Stimulated activated CD4-positive, alpha-beta T cell treated with anti-CD3 and anti-CD28 coated beads, Interleukin-15, amount 100 ng/mL, for 24 hours (primary cell): ENCODE results near the gene SDS.
"Not testable (repeated sequence)": the region's sequence is repeated elsewhere in the genome, so short reads cannot be mapped to it uniquely, and the experiment has no call there.

Experiments
- DNase-seq: peaks from one replicate; pipeline ENCODE4 v3.0.0-alpha.2; 2020

The SDS gene

DNA sequence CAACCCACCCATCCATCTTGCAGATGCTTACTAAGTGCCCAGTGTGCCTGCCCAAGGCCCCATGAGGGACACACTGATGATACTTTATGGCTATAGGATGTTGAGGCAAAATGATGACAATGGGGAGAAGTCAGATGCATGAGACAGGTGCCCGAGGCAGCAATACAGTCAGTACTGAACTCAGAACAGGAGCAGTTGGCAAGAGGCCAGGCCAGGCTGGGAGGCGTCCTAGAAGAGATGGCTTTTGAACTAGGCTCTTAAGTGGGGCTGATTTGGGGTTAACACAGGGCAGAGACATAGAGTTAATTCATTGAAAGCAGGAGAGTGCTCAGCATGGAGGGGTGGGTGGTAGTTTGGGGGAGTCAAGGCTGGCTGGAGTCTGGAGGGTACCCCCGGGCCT lies 29.7 kb downstream of the SDS start:
- DNase-seq = no peak

DNA sequence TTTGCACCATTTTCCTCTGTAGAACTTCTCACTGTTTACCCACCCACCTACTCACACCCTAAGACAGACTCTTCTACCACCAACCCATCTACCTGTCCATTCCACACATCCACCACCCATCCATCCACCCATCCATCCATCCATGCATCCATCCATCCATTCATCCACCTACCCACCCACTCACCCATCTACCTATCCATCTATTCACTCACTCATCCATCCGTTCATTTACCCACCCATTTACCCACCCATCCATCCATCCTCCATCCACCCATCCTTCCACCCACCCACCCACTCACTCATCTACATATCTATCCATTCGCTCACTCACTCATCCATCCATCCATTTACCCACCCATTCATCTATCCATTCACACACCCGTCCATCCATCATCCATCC lies 30.2 kb downstream of the SDS start:
- DNase-seq = no peak

DNA sequence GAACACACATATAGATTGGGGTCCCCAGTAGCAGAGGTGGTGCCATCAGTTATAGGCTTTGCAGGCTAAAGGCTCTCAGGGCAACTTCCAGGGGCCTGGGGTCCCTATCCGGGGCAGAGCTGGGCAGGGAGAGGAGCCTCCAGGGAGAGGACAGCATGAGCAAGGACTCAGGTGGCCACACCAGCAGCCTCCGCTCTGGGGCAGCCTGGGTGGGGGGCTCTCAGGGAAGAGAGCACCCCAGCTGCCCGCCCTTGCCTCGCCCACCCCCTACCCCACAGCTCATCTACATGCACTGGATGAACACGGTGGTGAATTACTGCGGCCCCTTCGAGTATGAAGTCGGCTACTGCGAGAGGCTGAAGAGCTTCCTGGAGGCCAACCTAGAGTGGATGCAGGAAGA lies 31.3 kb downstream of the SDS start:
- DNase-seq = no peak

DNA sequence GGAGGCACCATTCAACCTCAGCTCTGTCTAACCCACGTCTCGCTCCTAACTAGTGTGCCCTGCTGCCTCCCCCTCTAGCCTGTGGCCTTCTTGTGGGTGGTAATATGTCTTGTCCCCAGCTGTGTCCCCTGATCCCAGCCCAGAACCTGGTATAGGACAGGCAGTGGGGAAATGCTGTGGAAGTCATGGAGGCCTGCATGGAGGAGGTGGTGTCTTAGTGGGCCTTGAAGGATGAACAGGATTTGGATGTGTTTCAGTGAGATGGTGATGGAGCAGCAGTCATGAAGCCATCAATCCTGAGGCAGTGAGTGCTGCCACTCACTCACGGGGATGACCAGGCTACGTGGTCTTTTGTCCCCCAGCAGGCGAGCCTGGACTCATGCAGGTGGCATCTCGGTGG lies 31.9 kb downstream of the SDS start:
- no peak for DNase-seq

DNA sequence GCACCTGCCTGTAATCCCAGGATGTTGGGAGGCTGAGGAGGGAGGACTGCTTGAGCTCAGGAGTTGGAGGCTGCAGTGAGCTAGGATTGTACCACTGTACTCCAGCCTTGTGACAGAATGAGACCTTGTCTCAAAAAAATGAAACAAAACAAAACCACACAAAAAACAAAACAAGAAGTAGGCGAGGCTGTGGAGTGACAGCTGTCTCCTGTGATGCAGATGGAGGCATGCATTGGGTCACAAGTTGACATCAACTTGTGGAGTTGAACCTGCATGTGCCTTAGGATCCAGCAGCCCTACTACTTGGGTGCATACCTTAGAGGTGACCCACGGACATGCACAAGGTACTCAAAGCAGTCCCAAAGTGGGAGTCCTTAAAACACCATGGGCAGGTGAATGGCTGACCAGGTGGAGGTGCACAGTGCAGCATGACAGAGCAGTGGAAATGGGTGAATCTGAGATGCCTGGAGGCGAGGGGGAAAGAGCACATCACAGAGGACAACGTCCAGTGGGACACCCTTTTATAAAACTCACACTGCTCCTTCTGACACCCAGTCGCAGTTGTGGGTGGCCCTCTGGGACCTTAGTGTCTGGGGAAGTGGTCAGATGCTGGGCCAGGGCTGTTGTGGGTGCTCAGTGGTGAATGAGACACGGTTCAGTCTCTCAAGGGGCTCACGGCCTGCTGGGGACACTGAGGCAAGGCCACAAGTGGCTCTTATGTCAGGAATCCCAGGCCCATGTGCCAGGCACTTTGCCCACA lies 32.6 kb downstream of the SDS start:
- DNase-seq = no peak

DNA sequence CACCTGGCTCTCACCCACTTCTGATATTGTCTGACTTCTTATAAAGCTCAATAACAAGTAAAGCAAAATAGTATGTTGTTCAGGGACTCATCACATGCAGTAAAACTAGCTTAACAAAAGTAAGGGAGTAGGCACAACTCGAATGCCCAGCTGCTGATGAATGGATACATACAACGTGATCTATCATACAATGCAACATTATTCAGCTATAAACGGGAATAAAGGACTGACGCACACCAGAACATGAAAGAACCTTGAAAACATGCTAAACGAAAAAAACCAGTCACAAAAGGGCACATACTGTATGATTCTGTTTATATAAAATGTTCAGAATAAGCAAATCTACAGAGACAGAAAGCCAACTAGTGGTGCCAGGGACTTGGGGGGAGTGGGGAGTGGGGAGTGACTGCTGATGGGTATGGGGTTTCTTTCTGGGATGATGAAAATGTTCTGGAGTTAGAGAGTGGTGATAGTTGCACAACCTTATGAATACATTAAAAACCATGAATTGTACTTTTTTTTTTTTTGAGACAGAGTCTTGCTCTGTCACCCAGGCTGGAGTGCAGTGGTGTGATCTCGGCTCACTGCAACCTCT lies 34.2 kb downstream of the SDS start:
- DNase-seq = no peak

DNA sequence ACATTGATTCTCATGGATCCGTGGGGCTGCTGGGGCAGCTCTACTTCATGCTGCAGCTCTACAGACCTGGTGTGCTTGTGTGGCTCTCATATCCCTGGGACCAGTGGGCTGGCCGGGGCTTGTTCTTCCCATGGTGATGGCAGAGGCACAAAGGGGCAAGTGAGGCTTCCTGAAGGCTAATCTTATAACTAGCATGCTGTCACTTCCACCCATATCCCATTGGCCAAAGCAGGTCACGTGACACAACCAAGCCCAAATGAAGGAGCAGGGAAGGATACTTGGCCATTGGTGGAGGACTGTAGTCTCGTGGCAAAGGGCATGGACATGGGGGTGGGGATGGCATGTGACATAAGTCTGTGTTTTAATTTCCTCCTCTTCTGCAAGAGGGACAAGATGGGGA lies 35.4 kb downstream of the SDS start:
- no peak for DNase-seq

DNA sequence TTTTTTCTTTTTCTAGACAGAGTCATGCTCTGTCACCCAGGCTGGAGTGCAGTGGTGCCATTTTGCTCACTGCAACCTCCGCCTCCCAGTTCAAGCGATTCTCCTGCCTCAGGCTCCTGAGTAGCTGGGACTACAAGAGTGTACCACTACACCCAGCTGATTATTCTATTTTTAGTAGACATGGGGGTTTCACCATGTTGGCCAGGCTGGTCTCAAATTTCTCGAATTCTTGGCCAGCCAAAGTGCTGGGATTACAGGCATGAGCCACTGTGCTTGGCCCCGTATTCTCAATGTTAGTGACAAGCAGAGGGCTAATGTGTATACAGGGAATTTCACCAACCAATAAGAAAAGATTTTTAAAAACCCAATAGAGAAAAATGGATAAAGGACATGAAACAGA lies 36.9 kb downstream of the SDS start:
- DNase-seq = no peak

DNA sequence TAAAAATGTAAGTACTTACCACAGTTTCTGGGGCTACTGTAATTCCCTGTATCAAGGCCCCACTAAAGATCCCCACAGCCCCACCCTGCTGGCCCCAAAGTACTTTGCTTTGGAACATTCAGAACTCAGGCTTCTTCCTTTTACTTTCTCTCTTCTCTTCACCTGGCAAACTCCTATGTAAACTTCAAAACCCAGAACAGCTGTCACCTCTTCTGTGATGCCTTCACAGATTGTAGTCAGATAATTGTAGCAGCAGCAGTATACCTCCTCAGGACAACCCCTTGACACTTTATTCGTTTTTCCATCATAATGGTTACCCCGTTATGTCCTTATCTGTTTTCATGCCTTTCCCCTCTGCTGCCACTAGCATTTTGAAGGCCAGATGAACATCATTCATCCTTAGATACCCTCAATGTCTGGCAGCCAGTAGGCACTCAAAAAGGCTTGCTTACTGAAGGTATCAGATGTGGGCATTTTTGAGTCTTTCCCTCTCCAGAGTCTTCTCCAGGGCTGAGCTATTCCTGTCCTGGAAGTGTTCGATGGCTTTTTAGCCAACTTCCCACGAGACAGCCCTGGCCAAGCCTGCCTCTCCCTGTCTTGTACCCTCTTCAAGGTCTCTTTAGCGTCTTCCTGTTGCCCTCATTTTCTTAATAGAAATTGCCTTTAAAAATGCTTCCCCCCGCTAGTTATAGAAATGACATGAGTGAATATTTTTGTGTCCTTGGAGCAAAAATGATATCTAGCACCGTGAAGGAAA lies 37.9 kb downstream of the SDS start:
- DNase-seq = no peak

DNA sequence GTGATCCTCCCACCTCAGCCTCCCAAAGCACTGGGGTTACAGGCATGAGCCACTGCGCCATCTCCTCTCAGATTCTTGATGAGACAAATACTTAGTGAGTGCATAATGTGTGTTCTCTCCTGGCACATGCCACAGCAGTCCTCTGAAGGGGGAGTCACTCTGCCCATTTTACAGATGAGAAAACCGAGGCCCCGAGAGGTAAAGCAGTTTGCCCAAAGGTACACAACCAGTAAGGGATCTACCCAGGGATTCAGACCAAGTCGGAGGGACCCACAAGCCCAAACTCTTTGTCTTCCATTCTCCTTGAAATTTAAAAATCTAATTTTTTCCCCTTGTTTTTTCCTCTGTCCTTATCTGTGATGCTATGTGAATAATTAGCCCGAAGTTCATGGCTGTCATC lies 39.0 kb downstream of the SDS start:
- DNase-seq = no peak

DNA sequence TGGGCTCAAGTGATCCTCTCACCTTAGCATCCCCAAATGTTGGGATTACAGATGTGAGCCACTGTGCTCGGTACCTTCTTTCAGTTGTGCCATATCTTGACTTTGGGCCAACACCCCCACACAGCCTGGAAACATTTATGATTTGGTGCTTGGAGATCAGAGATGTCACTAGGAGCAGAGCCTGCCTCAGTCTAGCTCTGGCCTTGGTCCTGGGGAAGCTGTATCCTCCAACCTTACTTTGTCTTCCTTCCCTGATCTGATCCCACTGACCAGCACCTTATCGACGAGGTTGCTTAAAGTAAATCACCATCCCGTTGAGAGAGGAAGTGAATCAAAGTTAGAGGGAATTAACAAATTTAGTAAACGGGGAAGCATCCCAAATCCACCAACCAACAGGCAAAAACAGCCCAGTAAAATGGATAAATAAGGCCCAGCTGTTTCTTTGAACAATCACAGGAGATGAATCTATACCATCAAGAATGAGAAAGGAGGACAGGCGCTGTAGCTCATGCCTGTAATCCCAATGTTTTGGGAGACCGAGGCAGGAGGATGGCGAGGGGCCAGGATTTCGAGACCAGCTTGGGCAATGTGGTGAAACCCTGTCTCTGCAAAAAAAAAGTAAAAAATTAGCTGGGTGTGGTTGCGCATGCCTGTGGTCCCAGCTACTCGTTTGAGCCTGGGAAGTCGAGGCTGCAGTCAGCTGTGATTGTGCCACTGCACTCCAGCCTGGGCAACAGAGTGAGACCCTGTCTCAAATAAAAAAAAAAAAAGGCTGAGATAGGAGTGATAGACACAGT lies 41.9 kb downstream of the SDS start:
- no peak for DNase-seq

DNA sequence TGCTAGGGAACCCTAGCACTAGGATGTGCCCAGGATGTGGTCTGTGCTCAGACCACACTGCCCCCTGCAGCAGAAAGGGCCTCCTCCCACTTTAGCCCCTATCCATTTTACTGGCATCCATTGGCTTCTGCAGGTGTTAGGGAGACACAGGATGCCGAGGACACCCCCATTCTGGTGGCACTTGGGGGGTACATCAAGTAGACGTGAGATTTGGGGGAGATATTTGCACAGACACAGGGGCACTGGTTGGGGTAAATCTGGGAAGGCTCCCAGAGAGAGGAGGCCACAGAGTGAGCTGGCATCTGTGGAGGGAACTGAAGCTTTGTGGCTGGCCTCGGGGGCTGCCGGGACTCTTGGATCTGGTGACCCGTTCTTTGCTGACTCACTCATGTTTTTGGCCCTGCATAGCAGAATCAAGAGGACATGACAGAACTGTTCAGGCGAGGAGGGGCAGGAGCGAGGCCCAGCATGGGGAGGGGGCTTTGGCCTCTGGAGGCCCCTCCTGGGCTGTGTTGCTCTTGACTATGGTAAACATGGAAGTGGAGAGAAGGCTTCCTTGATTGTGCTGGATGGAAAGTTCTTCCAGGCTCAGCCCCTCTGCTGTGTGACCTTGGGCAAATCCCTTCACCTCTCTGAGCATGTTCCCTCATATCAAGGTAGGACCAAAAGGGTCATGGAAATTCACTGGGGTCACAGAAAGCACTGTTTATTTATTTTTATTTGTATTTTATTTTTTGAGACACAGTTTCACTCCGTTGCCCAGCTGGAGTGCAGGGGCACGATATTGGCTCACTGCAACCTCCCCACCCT lies 43.5 kb downstream of the SDS start:
- DNase-seq = no peak

DNA sequence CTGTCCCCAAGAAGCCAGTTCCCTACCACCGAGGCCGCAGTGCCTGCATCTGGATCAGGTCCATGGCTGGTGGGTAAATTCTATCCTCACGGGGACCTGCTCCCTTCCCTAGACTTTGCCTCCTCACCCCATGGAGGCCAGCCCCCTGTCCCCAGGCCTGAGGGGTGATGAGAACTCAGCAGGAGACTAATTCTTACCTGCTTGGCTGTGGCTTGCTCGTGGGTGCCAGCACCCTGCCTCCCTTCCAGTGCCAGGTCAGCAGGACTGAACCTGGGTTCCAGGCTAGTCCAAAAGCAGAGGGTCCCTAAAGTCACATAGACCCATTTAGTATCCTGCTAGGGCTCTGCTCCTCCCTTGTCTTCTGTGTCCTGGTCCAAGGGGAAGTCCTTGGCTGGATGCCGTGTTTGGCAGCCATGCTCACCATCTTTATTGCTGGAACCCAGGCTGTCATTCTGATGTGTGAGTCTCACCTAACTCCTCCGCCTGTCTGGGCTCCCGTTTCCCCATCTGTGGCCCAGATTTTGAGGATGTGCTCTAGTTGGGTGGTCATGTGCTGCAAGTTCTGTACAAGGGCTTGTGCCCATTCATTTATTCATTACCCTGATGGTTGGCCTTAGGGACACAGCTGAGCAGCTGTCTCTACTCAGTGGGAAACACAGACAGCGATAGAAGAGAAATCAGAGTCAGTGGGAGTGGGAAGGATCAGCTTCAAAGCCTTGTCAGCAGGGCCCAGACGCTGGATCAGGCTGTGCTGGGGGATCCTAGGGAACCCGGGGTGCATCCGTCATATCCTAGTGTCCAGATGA lies 44.4 kb downstream of the SDS start:
- no peak for DNase-seq

DNA sequence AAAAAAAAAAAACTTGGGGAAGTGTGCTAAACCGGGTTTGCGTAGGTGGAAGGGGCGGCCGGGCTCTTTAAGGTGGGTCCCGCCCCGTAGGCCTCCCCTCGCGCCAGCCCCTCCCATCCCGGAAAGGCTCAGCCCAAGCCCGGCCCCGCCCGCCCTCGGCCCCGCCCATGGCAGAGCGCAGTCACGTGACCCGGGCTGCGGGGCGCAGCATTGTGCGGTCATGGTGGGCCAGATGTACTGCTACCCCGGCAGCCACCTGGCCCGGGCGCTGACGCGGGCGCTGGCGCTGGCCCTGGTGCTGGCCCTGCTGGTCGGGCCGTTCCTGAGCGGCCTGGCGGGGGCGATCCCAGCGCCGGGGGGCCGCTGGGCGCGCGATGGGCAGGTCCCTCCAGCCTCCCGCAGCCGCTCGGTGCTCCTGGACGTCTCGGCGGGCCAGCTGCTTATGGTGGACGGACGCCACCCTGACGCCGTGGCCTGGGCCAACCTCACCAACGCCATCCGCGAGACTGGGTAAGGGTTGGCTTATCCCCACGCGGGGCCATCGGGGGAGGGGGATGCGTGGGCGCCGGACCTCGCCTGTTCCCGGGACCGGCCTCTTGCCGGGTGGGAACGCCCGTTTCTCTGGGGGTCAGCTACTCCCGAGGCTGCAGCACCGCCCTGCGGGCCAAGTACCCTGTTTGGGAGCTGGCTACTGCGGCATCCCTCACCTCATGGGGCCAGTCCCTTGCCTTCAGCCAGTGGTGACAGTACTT lies 45.1 kb downstream of the SDS start, which contains the start of gene PLBD2:
PLBD2 (plus strand) TSS at position 207 of the 752 bp plus-strand sequence; CDS start at position 221, 14 bp downstream.
- peak; percentile 96 for DNase-seq

DNA sequence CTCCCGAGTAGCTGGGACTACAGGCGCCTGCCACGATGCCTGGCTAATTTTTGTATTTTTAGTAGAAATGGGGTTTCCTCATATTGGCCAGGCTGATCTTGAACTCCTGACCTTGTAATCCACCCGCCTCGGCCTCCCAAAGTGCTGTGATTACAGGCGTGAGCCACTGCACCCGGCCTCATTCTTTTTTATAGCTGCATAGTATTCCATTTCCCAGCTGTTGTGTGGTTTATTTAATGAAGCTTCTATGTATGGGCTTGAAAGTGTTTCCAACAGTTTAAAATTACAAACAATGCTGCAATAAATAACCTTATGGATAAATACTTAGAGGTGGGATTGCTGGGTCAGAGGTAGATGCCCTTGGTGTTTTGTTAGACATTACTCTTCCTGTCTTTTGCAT lies 49.5 kb downstream of the SDS start:
- DNase-seq = not testable (repeated sequence)

DNA sequence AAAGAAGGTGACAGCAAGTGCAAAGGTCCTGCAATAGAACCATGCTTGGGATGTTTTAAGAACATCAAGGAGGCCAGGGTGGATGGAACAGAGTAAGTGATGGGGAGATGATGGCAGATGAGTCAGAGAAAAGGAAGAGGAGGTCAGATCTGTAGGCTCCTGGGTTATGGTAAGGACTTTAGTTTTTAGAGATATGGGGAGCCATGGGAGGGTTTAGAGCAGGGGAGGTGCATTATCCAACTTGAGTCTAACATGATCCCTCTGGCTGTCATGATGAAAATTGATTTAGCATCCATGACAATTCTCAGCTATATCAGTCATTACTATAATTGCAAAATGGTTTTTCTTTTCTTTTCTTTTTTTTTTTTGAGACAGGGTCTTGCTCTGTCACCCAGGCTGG lies 52.6 kb downstream of the SDS start:
- no peak for DNase-seq

DNA sequence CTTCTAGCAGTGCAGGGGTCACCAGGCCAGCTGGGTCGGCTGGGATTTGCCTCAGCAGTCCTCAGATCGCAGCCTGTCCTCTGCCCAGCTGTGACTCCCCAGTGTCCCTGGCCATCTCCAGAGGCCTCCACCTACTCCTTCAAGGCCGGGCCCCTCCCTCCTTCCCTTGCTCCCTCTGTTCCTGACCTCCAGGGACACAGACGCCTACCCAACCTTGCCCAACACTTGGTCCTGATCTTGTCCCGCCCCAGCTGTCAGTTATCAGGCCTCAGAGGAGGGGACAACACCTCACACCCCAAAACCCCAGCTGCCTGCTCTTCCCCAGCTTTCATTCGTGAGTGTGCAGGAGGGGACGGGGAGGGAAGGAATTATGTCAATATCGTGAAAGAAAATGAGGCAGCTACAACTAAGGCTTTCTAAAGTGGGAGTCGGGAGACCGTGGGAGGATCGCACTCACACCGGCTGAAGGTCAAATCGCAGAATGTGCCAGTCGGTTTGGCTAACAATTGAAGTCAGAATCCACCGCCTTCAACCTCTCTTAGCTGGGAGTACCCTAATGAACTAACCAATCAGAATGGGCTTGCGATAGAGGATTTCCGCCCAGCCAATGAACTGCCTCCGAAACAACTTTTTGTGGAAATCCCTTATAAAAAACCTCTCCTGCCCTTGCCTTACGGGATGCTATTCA lies 54.7 kb downstream of the SDS start:
- DNase-seq = no peak

DNA sequence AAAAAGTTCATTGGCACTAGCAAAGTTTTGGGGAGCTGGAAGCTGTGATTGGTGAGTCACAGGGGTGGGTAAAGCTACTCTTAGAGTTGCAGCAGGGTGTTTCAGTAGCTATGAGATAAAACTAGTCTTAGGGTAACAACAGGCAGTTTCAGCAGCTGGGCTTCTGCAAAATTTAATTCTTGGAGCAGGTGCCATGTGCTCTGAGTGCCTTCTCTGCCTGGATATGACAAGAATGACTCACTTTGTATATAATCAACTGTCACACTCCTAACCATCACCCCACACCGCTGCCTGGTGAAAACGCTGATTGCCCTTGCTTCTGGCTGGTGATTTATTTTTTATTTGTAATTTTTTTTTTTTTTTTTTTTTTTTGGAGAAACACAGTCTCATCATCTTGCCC lies 55.8 kb downstream of the SDS start:
- DNase-seq = no peak

DNA sequence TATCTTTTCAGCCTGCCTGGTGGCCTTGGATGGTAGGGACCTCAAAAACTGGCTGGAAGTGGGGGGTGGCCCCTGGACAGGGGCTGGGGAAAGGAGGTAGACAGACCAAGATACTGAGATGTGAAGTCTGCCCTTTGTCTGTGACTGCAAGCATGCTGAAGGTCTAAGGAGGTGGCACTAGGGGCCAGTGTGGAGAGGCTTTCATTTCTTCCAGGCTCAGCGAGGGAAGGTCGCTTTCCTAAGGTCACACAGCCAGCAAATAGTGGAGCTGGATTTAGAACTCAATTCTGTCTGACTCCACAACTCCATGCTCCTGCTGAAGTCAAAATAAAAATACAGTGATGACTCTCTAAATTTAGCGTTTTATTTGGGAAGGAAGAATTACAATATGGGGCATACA lies 56.6 kb downstream of the SDS start:
- DNase-seq = no peak

DNA sequence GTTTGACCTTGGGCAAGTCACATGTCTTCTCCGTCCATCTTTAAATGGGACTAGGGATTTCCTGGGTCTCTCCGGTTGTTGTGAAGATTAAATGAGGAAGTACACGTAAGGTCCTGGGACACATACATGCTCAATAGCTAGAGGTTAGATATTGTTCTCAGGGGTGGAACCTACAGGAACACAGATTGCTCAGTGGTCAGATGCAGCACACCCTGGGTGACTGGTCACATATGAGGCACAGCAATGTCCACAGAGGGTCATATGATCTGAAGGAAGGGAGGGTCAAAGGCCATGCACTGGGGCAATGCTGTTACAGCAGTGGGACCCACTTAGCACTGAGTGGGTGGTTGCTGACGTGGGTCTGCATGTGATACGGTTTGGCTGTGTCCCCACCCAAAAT lies 57.3 kb downstream of the SDS start:
- DNase-seq = no peak
